Tongue (tissue), 3 donors: ENCODE data around the gene PLPP3. TPM values are rescaled to one million over a fixed set of nuclear protein-coding genes. Genes with fewer than 3 reads are reported as not detected.

Experiments
- DNase-seq: peaks from one replicate; pipeline ENCODE4 v3.0.0-alpha.2; 2015
- small RNA-seq: library from RNA; depleted of rRNA; stranded (forward); fragments of <200 nt; gene quantifications from one replicate; pipeline ENCODE3, GENCODE V24; 2014; ENCODE audit warnings: low replicate concordance
- total RNA-seq: library from RNA; depleted of rRNA; stranded (reverse); fragments of >200 nt; gene quantifications from one replicate; pipeline ENCODE4 v1.2.3, GENCODE V29; 2014

The PLPP3 gene
- total RNA-seq, 1 donor from 2014 or later: 191 TPM

GRCh38 chr1:56459260-56459659 lies 120.1 kb downstream of the PLPP3 start:
- no peak for DNase-seq

DNA sequence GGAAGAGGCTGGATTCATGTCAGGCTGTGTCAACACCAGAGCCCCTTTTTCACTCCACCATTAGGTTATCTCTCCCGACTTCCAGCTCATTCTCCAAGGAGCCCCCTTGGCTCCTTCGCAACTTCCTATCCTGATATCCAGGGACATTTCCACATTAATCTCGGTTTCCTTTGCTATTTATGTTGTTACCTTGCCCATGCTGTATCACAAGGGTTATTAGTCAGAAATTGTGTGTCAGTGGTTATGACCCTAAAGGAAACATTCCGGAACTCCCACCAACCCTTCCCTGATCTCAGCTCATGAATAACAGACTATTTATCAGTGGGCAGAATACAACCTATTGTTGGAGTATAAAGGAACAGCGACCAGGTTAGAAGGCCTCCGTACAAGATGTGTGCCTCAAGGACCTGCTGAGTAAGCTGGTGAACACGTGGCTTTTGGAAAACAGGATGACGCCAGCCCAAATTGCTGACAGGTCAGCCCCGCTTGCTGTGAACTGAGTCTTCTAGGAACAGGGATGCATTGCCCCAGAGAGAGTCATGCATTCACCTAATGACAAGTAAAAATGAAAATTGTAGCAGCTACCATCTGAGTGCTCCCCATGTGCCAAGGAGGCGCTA lies 121.5 kb downstream of the PLPP3 start:
- no peak for DNase-seq

- DNase-seq: no peak
Observed at GRCh38 chr1:56456435-56457101, 122.8 kb downstream of the PLPP3 start.

- DNase-seq: peak; percentile 34
Observed at GRCh38 chr1:56453417-56454078, 125.8 kb downstream of the PLPP3 start.

- DNase-seq: no peak
Observed at GRCh38 chr1:56453016-56453415, 126.3 kb downstream of the PLPP3 start.

DNA sequence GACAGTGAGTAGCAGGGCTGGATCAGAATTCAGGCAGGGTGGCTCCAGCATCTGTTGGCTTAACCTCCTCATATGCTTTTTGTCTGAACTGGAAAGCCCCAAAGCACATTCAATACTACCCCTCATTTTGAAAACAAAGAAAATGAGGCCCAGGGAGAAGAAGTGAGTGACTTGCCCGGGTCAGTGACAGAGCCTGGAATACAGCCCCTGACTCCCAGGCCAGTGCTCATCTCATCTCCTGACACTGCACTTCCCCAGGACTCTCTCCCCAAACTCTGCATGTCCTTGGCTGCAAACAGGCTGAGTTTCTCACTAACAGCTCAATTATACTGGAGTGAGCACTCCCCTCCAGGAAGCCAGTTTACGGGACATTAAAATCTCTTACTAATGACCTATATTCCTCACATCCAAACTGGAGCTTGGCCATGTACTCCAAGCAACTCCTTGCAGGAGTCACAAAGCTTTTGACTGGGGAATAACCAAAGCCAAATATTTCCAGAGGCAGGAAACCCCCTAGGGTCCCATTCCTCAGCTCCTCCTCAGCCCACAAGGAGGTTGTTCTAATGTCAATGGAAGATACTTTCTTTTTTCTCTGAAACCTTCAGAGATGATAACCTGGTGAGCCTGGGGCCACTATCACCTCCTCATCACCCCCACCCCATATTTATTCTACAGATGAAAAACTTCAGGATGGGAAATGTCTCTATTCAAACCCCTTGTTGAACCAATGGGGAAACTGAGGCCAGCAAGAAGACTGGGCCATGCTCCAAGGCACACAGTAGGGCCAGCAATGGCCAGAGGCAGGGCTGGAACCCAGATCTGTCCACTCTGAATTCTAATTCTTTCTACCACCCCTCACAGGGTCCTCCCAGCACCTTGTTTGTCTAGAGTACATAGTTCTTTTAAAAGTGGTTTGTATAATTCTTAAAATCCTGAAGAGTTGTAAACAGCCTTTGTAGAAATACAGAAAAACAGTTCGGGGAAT lies 127.0 kb downstream of the PLPP3 start:
- DNase-seq: peak; percentile 57

DNA sequence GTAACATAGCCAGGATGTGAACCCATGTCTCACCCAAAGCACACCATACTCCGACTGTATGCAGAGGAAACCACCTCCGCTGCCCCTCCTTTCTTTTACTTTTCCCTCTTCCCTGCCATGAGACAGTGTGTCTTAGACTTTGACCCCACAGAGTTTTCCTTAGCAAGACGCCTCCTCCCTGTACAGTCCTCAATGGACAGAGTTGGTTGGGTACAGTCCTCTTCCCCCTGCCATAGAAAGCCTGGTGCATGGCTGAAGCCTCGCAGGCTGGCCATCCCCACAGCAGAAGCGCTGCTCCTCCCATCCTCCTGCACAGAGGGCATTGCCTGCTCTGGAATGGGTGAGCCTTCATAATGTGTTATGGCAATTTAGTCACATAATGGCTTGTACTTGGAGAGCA lies 127.9 kb downstream of the PLPP3 start:
- no peak for DNase-seq

DNA sequence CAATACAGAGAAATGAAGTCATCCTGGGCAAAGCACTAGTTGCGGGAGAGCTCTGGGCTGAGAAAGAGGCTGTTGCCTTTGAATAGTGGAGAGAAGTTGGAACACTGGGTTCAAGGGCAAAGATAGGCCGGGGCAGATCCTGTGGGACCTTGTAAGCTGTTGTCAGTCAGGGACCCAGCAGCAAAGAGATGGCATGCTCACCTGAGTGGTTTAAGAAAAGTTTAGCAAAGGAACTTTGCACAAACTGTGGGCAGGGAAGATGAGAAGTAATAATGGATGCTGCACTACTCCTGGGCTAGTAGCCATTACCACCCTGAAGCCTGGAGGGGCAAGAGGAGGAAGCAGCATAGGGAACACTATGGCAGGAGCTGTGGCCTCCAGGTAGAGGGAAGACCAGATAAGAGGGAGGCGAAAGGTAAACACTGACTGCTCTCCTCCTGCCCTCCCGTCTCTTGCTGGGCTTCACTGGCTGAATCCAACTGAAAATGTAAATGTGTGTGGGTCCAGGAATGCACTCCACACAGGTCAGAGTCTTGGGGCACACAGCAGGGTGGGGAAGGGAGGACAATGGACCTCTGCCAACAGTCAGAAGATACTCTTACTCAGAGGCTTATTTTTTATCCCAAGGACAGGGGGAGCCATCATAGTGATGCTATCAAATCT lies 129.2 kb downstream of the PLPP3 start:
- no peak for DNase-seq

GRCh38 chr1:56448529-56449300 lies 130.6 kb downstream of the PLPP3 start:
- DNase-seq: no peak

DNA sequence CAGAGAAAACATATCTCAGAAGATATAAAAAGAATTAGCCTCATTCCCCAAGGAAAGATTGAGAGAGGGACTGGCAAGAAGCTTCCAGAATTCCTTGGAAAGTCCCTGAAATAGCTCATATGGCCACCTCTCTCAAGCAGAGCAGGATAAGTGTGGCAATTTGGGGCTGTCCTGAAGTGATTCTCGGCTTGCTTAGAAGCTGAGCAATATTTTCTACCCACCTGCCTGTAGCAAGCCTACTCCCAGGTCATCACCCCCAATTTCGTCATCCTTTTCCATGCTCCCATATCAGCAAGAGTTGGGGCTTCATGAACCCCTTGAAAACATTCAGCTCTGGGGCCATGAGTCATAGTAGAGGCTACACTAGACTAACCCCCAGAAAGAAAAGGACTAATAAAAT lies 131.5 kb downstream of the PLPP3 start:
- no peak for DNase-seq

DNA sequence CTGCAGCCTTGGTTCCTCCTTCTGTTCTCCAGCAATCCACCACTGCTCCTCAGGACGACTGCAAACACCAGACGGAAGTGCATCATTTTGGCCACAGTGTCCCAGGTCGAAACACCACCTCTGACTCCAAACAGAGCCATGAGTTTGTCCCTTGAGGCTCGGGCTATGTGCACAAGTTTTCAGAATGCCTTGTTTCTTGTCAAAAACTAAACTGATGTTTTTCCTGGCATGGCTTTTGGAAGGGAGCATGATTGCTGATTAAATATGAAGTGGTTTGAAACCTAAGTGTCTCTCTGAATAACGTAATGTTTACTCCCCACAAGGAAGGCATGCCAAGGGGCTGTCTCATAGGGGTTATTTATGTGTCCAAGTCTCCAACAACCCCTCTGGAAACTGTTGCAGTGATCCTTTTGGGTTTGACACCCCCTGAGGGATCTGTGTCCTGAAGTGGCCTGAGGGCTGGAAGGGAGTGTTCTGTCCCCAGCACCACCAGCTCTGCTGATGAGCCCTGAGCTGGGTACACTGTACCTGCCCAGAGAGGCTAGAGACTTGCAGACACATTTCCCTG lies 132.7 kb downstream of the PLPP3 start:
- DNase-seq: peak; percentile 77

- no peak for DNase-seq
Observed at GRCh38 chr1:56444960-56445646, 134.3 kb downstream of the PLPP3 start.

Small RNA genes lying within 50 kb of the gene (small RNA-seq; reads per million reads assigned to genes)
- not detected for gene AC099789.1

Other genes starting within 250 kb of the PLPP3 start
- gene PRKAA2, start 65.8 kb upstream of the PLPP3 start, total RNA-seq: 81.1 TPM
- gene FYB2, start 239.8 kb upstream of the PLPP3 start, total RNA-seq: 0.31 TPM